H1 (cell line): ENCODE results near the gene THAP12.

Source experiments
- CEBPB ChIP-seq: IDR thresholded peaks from 2 replicates; pipeline ENCODE4 v1.6.1; 2012; ENCODE audit warnings: low read depth, low read length
- EP300 ChIP-seq, 2 experiments: IDR thresholded peaks; 1 replicate in 1 of 2; 2 replicates in 1 of 2; pipeline ENCODE4 v1.6.1; 2011 to 2012; ENCODE audit warnings: low read depth in 2 of 2, low read length in 2 of 2, mild to moderate bottlenecking in 2 of 2, borderline replicate concordance in 1 of 2, inconsistent platforms in 1 of 2, moderate library complexity in 1 of 2
- HDAC2 ChIP-seq, 2 experiments: fragments of 300-600 bp in 1 of 2; sonication (generic) in 1 of 2; IDR thresholded peaks; 2 replicates each; pipeline ENCODE4 v1.6.1; 2011 to 2012; ENCODE audit warnings: low read depth in 2 of 2, low read length in 2 of 2, mild to moderate bottlenecking in 2 of 2, moderate library complexity in 2 of 2, borderline replicate concordance in 1 of 2, inconsistent platforms in 1 of 2
- HDAC6 ChIP-seq: IDR thresholded peaks from one replicate; pipeline ENCODE4 v1.7.1; 2012; ENCODE audit warnings: low read depth, mild to moderate bottlenecking, inconsistent platforms, low read length, moderate library complexity
- NRF1 ChIP-seq: IDR thresholded peaks from 2 replicates; pipeline ENCODE4 v1.6.1; 2011; ENCODE audit warnings: mild to moderate bottlenecking, low read depth, low read length, improper control_type of control experiment
- POLR2AphosphoS5 ChIP-seq: IDR thresholded peaks from 2 replicates; pipeline ENCODE4 v1.6.1; 2011; ENCODE audit warnings: low read depth, low read length
- RNF2 ChIP-seq: fragments of 200-900, 300-1000 bp; sonication (generic); IDR thresholded peaks from 2 replicates; pipeline ENCODE4 v1.7.1; 2016; ENCODE audit warnings: borderline replicate concordance, low read depth, mild to moderate bottlenecking, antibody characterized with exemption, low read length; ENCODE audit not compliant: poor library complexity, severe bottlenecking; ENCODE audit errors: missing control alignments
- SIX5 ChIP-seq: IDR thresholded peaks from 2 replicates; pipeline ENCODE4 v1.6.1; 2011; ENCODE audit warnings: mild to moderate bottlenecking, low read depth, low read length
- TCF12 ChIP-seq: IDR thresholded peaks from 2 replicates; pipeline ENCODE4 v1.6.1; 2011; ENCODE audit warnings: low read depth, mild to moderate bottlenecking, low read length
- TF ChIP-seq, protein P1 (sequence below), 3 experiments: IDR thresholded peaks; 1 replicate in 2 of 3; 2 replicates in 1 of 3; pipeline versions ENCODE4 v1.5.1 to v1.6.1; 2011; ENCODE audit warnings: low read length in 3 of 3, mild to moderate bottlenecking in 3 of 3, inconsistent platforms in 2 of 3, low read depth in 1 of 3, moderate library complexity in 1 of 3; ENCODE audit not compliant: insufficient read depth in 1 of 3; ENCODE audit errors: control extremely low read depth in 1 of 3

GRCh38 chr11:76368490-76368889 is 12.4 kb downstream of the THAP12 start:
- TF ChIP-seq HDAC6 (no peak), NRF1 (no peak), EP300 (IDR thresholded peaks at IDR 0.05; ENCODE audit: borderline replicate concordance in 1 of 2, low read depth in 2 of 2, low read length in 2 of 2) (no peak), TCF12 (no peak), POLR2AphosphoS5 (no peak), RNF2 (no peak), SIX5 (no peak), HDAC2 (IDR thresholded peaks at IDR 0.05; ENCODE audit: borderline replicate concordance in 1 of 2, low read depth in 2 of 2, low read length in 2 of 2) (no peak), CEBPB (no peak)
- TF ChIP-seq, protein P1, sequence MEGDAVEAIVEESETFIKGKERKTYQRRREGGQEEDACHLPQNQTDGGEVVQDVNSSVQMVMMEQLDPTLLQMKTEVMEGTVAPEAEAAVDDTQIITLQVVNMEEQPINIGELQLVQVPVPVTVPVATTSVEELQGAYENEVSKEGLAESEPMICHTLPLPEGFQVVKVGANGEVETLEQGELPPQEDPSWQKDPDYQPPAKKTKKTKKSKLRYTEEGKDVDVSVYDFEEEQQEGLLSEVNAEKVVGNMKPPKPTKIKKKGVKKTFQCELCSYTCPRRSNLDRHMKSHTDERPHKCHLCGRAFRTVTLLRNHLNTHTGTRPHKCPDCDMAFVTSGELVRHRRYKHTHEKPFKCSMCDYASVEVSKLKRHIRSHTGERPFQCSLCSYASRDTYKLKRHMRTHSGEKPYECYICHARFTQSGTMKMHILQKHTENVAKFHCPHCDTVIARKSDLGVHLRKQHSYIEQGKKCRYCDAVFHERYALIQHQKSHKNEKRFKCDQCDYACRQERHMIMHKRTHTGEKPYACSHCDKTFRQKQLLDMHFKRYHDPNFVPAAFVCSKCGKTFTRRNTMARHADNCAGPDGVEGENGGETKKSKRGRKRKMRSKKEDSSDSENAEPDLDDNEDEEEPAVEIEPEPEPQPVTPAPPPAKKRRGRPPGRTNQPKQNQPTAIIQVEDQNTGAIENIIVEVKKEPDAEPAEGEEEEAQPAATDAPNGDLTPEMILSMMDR (IDR thresholded peaks at IDR 0.05; ENCODE audit: control extremely low read depth in 1 of 3, insufficient read depth in 1 of 3, low read depth in 1 of 3, low read length in 3 of 3) = no peak
